Measurements from ENCODE around the gene ULK2.

The ULK2 gene

DNA sequence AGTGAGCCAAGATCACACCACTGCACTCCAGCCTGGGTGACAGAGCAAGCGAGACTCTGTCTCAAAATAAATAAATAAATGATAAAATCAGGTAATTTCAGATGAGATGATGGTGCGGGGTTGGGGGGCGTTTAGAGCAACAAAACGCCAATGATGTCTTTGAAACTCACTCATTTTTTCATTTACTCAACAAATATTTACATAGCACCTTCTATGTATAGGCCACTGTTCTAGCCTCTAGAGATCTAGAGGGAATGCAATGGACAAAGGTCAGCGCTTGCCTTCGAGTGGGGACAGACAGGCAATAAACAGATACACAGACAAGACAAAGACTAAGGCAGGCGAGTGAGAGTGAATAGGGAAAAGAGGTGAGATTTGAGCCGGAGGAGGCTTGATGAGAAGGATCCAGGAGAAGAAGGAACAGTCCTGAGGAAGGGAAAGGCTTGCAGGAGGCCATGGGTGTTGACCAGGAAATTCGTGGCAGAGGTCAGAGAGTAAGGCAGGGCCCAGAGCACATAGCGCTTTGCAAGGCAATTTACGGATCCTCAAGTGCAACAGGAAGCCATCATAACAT is 133.7 kb downstream of the ULK2 start:
- TF ChIP-seq, protein P1, sequence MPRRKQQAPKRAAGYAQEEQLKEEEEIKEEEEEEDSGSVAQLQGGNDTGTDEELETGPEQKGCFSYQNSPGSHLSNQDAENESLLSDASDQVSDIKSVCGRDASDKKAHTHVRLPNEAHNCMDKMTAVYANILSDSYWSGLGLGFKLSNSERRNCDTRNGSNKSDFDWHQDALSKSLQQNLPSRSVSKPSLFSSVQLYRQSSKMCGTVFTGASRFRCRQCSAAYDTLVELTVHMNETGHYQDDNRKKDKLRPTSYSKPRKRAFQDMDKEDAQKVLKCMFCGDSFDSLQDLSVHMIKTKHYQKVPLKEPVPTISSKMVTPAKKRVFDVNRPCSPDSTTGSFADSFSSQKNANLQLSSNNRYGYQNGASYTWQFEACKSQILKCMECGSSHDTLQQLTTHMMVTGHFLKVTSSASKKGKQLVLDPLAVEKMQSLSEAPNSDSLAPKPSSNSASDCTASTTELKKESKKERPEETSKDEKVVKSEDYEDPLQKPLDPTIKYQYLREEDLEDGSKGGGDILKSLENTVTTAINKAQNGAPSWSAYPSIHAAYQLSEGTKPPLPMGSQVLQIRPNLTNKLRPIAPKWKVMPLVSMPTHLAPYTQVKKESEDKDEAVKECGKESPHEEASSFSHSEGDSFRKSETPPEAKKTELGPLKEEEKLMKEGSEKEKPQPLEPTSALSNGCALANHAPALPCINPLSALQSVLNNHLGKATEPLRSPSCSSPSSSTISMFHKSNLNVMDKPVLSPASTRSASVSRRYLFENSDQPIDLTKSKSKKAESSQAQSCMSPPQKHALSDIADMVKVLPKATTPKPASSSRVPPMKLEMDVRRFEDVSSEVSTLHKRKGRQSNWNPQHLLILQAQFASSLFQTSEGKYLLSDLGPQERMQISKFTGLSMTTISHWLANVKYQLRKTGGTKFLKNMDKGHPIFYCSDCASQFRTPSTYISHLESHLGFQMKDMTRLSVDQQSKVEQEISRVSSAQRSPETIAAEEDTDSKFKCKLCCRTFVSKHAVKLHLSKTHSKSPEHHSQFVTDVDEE (CRISPR knock-in tag; IDR thresholded peaks at IDR 0.05), result no peak
- TF ChIP-seq PATZ1 (CRISPR knock-in tag; IDR thresholded peaks at IDR 0.05; ENCODE audit: borderline replicate concordance), result no peak
- TF ChIP-seq ISL1 (CRISPR knock-in tag; IDR thresholded peaks at IDR 0.05), result no peak
- no peak for TF ChIP-seq BACH2 (CRISPR knock-in tag; IDR thresholded peaks at IDR 0.05; ENCODE audit: borderline replicate concordance)
- no peak for TF ChIP-seq GLIS3 (CRISPR knock-in tag; IDR thresholded peaks at IDR 0.05)
- TF ChIP-seq OSR1 (CRISPR knock-in tag; IDR thresholded peaks at IDR 0.05), result no peak
- no peak for TF ChIP-seq ESRRG (CRISPR knock-in tag; IDR thresholded peaks at IDR 0.05)
- TF ChIP-seq PPARA (CRISPR knock-in tag; IDR thresholded peaks at IDR 0.05; ENCODE audit: borderline replicate concordance), result no peak
- TF ChIP-seq CSDC2 (CRISPR knock-in tag; IDR thresholded peaks at IDR 0.05), result no peak
- TF ChIP-seq POU6F1 (CRISPR knock-in tag; IDR thresholded peaks at IDR 0.05; ENCODE audit: borderline replicate concordance, low read depth), result no peak
- no peak for TF ChIP-seq ZC3H10 (CRISPR knock-in tag; IDR thresholded peaks at IDR 0.05)
- TF ChIP-seq TOX (CRISPR knock-in tag; IDR thresholded peaks at IDR 0.05; ENCODE audit: borderline replicate concordance), result no peak
- no peak for TF ChIP-seq CREB5 (CRISPR knock-in tag; IDR thresholded peaks at IDR 0.05; ENCODE audit: low read depth)
- no peak for TF ChIP-seq ZFP3 (CRISPR knock-in tag; IDR thresholded peaks at IDR 0.05)

DNA sequence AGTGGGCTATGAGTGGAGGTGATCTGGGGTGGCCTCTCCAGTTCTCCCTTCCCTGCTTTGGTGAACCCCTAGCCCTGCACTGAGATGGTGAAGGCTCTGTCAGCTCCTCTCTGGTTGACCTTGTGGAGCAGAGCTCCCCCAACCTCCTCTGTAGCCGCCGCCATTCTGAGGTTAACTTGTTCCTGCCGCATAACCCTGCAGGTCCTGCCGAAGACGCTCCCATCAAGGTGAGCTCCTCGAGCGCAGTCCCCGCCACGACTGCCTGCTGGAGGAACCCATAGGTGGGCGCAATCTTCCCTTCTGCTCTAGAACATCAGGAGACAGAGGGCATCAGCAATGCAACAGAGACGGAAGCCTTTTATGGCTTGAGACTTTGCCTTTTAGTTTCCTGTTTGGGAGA is 136.1 kb downstream of the ULK2 start:
- no peak for ATAC-seq
- no peak for TF ChIP-seq BACH2 (CRISPR knock-in tag; IDR thresholded peaks at IDR 0.05; ENCODE audit: borderline replicate concordance)
- TF ChIP-seq TCF4 (CRISPR knock-in tag; IDR thresholded peaks at IDR 0.05; ENCODE audit: borderline replicate concordance), result no peak
- TF ChIP-seq PPARA (CRISPR knock-in tag; IDR thresholded peaks at IDR 0.05; ENCODE audit: borderline replicate concordance), result no peak
- no peak for TF ChIP-seq GLIS3 (CRISPR knock-in tag; IDR thresholded peaks at IDR 0.05)
- no peak for TF ChIP-seq PATZ1 (CRISPR knock-in tag; IDR thresholded peaks at IDR 0.05; ENCODE audit: borderline replicate concordance)
- TF ChIP-seq SNAI2 (CRISPR knock-in tag; IDR thresholded peaks at IDR 0.05), result no peak

More for the DNA sequence above, 133.7 kb downstream of the ULK2 start:
- no peak for ATAC-seq

DNA sequence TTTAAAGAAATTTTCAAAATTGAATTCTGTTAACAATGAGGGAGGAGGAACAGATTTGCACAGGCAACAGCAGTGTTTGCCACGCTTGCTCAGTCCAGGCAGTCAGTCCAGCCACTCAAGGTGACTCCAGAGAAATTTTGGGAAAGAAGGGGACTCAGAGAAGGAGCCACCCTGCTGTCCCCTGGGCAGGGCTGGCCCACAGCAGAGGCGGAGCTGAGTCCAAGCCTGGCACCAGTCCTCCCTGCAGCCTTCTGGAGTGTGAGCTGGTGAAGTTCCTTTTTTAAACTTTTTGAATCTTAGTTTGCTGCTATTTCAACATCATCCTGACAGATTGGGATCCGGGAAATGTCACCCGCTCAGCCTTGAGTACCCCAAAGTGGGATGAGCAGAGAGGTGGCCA is 136.9 kb downstream of the ULK2 start:
- no peak for ATAC-seq
- no peak for TF ChIP-seq TCF4 (CRISPR knock-in tag; IDR thresholded peaks at IDR 0.05; ENCODE audit: borderline replicate concordance)
- TF ChIP-seq ZC3H10 (CRISPR knock-in tag; IDR thresholded peaks at IDR 0.05), result no peak
- no peak for TF ChIP-seq POU6F1 (CRISPR knock-in tag; IDR thresholded peaks at IDR 0.05; ENCODE audit: borderline replicate concordance, low read depth)
- no peak for TF ChIP-seq SNAI2 (CRISPR knock-in tag; IDR thresholded peaks at IDR 0.05)
- TF ChIP-seq GLIS3 (CRISPR knock-in tag; IDR thresholded peaks at IDR 0.05), result no peak
- TF ChIP-seq CREB5 (CRISPR knock-in tag; IDR thresholded peaks at IDR 0.05; ENCODE audit: low read depth), result no peak
- TF ChIP-seq ZNF70 (CRISPR knock-in tag; IDR thresholded peaks at IDR 0.05), result no peak
- no peak for TF ChIP-seq ZNF565 (CRISPR knock-in tag; conservative IDR thresholded peaks at IDR 0.05; ENCODE audit: low read depth)
- no peak for TF ChIP-seq ARNTL (CRISPR knock-in tag; IDR thresholded peaks at IDR 0.05; ENCODE audit: borderline replicate concordance, low read depth)
- TF ChIP-seq OSR1 (CRISPR knock-in tag; IDR thresholded peaks at IDR 0.05), result no peak
- no peak for TF ChIP-seq PATZ1 (CRISPR knock-in tag; IDR thresholded peaks at IDR 0.05; ENCODE audit: borderline replicate concordance)
- TF ChIP-seq ZNF8 (CRISPR knock-in tag; IDR thresholded peaks at IDR 0.05), result no peak
- no peak for TF ChIP-seq ZFP30 (CRISPR knock-in tag; IDR thresholded peaks at IDR 0.05)
- no peak for TF ChIP-seq ESRRG (CRISPR knock-in tag; IDR thresholded peaks at IDR 0.05)
- TF ChIP-seq TOX (CRISPR knock-in tag; IDR thresholded peaks at IDR 0.05; ENCODE audit: borderline replicate concordance), result no peak
- no peak for TF ChIP-seq RARB (CRISPR knock-in tag; IDR thresholded peaks at IDR 0.05)

All from SK-N-SH treated with all-trans-retinoic acid at 6 μM for 48 hours (cell line).